Right hindlimb (tissue), 1 donor: ENCODE measurements around the gene HOXC10.
A peak's percentile ranks its signal among the peaks of the same experiment; 100 is the strongest.

Source experiments
- DNase-seq: peaks from one replicate; pipeline ENCODE4 v3.0.0-alpha.2; 2018

Gene HOXC10

GRCh38 chr12:53992377-53992889 is 7.5 kb downstream of the HOXC10 start:
- DNase-seq = peak; percentile 59

DNA sequence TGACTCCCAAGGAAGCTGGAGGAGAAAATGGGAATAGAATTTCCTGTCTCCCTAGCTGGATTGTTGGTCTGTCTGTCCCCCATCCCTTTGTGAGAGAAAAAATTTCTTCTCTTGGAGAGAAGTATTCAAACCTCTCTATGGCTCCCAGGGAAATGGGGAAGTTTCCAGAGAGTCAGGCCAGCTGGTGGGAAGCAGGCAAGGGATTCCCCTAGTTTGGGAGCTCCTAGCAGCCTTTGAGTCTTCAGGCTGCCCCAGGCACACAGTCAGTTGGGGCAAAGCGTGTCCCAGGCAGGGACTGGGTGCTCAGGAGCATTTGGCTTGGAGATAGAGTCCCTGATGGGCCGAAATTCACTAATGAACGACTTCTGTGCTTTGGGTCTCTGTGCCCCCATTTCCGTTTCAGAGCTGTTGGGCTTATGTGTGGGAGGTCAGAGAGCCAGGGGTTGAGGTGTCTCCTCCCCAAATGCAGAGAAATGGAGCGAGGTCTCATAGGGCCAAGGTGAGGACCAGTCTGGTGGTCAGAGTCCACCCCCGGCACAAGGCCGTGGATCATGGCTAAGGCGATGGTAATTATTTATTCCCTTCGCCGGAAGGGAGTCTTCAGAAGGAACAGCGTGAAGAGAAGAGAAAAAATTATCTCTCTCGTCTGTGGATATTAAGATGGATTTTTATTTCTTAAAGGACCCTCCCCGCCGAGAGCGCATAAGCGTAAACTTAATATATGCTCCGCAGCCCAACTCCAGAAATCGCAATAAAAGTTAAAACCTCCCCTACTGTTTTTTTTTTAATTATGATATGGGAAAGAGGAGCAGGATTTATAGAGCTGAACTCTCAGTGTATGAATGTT is 8.4 kb downstream of the HOXC10 start:
- DNase-seq = peak; percentile 49

DNA sequence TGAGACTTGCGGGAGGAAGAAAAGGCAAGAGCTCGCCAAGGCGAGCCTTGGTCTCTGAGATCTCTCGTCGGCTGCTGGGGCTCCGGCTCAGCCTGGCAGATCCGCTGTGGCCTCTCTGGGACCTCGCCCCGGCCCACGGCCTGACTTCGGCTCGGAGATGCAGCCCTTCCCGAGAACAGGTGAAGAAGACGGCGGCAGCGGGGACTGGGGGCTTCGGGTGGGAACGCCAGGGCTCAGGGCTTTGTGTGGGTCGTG is 9.0 kb downstream of the HOXC10 start:
- peak; percentile 47 for DNase-seq

DNA sequence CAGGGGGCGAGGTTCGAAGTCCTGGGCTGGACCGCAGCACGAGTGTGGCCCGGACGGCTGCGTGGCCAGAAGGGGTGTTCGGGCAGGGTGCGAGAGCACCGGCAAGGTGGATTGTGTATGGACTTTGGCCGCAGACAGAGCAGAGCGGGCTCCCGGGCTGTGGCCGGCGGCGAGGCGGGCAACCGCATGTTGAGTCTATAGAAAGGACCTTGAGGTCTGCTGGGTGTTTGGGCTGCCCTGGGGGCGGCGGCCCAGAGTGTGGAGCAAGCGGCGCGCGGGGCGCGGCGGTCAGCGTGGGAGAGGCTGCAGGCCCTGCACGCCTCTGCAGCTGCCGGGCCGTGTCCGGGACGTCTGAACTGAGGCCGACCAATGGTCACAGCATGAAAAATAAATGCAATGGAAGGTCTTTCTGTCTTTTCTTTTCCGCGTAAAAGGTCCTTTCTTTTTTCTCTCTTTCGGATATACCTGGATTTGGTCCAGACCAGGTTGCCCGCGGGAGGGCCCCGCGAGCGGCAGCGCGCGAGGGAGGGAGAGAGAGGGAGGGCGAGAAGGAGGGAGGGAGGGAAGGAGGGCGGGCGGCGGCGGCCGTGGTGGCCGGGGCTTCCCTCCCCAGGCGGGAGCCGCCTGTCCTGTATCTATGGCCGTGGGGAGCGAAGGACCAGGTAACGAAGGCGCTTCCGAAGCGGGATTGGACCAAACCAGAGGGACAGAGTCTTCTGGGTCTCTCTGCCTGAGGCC is 9.5 kb downstream of the HOXC10 start:
- peak; percentile 61 for DNase-seq

GRCh38 chr12:53995002-53995377 is 10.0 kb downstream of the HOXC10 start:
- no peak for DNase-seq

GRCh38 chr12:53995378-53996239 is 10.7 kb downstream of the HOXC10 start:
- DNase-seq = peak; percentile 88

- DNase-seq = no peak
These were observed 11.6 kb downstream of the HOXC10 start for GRCh38 chr12:53996240-53997203.

DNA sequence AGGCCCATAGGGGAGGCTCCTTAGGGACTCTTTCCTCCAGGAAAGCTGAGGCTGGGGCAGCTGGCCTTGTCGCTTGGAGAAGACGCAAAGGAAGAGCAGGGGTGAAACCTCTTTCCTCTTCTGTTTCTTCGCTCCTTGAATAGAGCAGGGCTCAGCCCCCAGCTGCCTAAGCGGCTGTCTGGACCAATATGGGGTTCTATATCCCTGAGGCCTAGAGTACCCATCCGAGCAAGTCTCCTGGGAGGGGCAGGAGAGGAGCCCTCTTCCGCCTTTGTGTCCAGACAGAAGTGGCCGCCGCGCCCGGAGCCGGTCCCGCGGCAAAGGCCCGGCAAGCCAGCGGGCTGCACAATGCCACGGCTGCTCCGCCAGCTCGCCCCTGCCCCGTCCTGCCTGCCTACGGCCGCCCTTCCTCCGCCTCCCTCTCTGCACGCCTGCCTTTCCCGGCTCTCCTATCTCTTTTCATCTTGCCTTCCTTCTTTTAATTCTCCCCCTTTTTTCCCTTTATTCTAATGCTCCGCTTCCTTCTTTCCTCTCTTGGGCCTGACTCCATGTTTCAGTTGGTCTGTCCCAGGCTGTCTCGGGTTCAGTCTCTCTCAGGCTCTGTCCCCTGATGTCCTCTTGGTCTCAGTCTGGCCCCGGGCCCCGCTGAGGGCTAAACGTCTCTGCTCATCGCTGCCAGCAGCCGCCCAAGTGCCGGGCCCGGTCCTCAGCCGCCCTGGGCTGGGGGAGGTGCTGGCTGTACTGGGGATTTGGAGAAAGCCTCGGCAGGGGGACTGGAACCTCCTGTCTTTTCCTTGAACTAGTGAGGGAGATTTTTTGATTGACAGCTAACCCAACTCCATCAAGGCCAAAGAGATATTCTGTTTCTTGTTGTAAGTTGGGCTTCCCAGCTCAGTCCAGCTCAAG is 12.5 kb downstream of the HOXC10 start:
- DNase-seq = peak; percentile 75

DNA sequence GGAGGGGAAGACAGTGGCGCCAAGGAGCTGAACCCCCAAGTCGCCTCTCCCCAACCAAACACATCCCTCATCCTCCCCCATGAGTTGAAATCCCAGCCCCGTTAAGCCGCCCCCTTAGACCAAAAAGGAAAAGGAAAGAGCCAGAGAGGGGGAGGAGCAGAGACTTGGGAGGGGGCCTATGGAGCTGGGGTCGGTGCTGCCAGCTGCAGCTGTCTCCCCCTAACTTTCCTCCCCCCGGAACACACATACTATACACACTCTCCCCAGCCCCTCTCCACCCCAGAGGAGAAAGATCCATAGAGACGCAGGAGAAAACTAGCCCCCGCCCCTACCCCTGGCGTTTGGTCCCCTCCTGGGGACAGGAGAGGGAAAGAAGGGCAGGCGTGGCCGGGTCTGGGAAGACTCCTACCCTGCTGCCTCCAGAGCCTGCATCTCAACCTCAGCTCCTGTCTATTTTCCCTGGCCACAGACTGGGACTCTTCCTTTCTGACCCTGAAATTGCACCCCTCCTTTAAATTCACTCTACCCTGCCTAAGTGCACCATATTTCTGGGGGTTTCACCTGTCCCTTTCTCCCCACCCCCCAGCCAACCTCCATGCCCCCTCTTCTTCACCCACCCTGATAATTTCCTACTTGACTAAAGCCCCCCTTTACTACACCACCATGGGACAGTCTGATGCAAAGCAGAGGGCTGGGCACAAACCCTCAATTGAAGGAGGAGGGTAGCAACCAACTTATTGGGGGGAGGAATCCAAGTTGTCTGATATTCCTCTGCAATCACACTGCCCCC is 13.4 kb downstream of the HOXC10 start:
- DNase-seq = no peak

GRCh38 chr12:53998900-53999236 is 13.9 kb downstream of the HOXC10 start:
- DNase-seq = no peak

DNA sequence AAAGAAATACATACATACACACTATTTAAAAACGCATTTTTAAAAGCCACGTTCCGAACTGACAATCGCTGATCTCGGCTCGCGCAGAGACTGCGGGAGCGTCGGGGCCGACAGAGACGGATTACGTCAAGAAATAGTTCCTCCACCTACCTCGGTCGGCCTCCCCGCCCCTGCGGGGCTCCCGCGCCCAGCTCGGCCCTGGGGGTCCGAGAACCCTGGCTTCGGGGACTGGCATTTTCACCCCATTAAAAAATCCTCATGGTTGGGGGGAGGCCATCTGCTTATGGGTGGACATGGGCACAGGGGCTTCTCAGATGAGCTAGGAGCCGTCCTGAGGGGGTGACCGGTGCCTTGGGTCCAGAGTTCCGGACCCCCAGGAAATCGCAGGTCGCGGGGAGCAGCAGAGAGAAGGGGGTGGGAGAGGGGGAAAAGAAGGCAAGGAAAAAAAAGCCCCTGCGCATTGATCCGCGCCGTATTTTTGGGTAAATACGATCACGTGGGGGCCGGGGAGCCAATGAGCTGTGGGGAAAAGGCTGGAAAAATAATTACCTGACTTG is 14.7 kb downstream of the HOXC10 start:
- DNase-seq = peak; percentile 89

- DNase-seq = no peak
These were observed 15.5 kb downstream of the HOXC10 start, which contains the start of gene HOXC9 for GRCh38 chr12:54000116-54001114. HOXC9 (plus strand) TSS chr12:54000161; CDS start chr12:54000189, 28 bp downstream.

- no peak for DNase-seq
These were observed 16.6 kb downstream of the HOXC10 start for GRCh38 chr12:54001283-54002187.

DNA sequence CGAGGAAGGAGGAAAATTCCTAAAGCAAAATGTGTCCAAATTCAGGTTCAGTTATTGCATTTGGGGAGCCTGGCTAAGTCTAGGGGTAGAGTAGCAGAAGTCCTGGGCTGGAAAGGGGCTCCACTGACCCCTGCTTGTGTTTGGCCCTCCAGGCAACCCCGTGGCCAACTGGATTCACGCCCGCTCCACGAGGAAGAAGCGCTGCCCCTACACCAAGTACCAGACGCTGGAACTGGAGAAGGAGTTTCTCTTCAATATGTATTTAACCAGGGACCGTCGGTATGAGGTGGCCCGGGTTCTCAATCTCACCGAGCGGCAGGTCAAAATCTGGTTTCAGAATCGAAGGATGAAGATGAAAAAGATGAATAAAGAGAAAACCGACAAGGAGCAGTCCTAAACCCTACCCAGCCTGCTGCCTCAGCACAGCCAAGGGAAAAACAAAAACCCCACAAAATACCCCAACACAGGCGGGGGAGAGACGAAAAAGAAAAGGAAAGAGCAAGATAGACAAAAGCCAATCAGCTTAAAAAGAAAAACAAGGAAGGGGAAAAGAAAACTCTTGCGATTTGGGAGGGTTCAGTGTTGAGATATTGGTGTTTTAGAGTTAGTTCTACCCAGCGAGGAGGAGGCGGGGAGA is 17.4 kb downstream of the HOXC10 start:
- no peak for DNase-seq

DNA sequence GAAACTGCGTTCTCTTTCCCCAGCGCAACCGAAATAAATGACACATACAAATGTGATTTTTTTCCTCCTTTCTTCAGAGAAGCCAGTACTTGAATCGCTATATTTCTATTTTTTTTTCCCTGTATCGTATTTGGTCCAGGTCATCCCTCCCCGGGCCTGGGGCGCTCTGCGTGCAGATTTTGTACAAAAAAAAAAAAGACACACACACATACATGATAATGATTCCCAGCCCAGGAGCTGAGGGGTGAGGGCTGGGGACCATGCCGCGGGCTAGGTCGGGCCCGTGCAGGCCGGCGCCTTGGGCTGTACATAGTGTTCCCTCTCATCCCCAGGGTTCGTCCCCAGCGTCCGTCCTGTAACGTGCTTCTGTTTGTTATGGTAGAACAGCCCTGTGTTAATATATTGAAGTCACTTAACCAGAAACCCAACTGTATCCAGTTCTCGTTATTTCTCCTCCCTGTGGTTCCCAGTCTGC is 18.0 kb downstream of the HOXC10 start:
- no peak for DNase-seq

DNA sequence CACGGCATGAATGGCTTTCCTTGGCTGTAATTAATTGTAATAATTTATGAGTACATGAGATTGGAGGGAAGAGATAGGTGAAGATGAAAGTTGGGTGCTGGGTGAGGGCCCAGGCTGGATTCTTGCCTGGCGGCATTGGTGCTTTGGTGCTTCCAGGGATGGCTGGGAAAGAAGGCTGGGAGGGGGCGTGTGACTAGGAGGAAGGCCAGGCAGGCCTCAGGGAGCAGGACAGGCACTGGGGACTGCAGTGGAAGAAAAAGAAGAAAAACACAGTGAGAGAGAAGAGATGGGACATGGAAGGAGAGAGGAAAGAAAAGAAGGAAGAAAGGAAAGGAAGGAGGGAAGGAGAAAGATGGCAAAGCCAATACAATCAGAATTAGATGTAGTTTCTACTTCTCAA is 18.7 kb downstream of the HOXC10 start:
- no peak for DNase-seq
